Measurements from ENCODE around the gene ANKRD18A. TPM values are rescaled to one million over a fixed set of nuclear protein-coding genes. Genes with fewer than 3 reads are reported as not detected.
A peak's percentile ranks its signal among the peaks of the same experiment; 100 is the strongest.
"Not testable (repeated sequence)": the region's sequence is repeated elsewhere in the genome, so short reads cannot be mapped to it uniquely, and the experiment has no call there.

The ANKRD18A gene
- total and polyA plus RNA-seq, 4 donors: 3.5 to 10.0 (median 5.8) TPM

- Histone ChIP-seq H3K27ac (ENCODE audit: low read depth, low read length) (no peak overlapping the region), H3K36me3 (ENCODE audit: control insufficient read depth, insufficient read depth, low read length) (no peaks in the 10 kb centered on the region), H3K4me3 (ENCODE audit: low read depth, low read length) (no peak overlapping the region), H3K9me3 (ENCODE audit: control insufficient read depth, insufficient read depth, low read length) (no peaks in the 10 kb centered on the region), H3K27me3 (ENCODE audit: control insufficient read depth, insufficient read depth, low read length) (no peaks in the 10 kb centered on the region), H3K4me1 (ENCODE audit: control insufficient read depth, insufficient read depth, low read length) (no peaks in the 10 kb centered on the region)
- DNase-seq (ENCODE audit: low read depth in 4 of 6, low spot score in 6 of 6): no peak
- WGBS (ENCODE audit: insufficient coverage): 60% methylated on average over 1 of the region's 3 CpGs
Measured at GRCh38 chr9:38634315-38634714, 13.9 kb upstream of the ANKRD18A start.

- Histone ChIP-seq H3K4me1 (ENCODE audit: control insufficient read depth, insufficient read depth, low read length) (no peaks in the 10 kb centered on the region), H3K36me3 (ENCODE audit: control insufficient read depth, insufficient read depth, low read length) (no peaks in the 10 kb centered on the region)
- WGBS (ENCODE audit: insufficient coverage): 92% methylated on average over 4 of the region's 4 CpGs
Measured at GRCh38 chr9:38629511-38629910, 9.1 kb upstream of the ANKRD18A start.

GRCh38 chr9:38626006-38626405 lies 5.6 kb upstream of the ANKRD18A start:
- peaks cover 15% of the 10 kb centered on the region for H3K4me1 ChIP-seq (ENCODE audit: control insufficient read depth, insufficient read depth, low read length)
- no peak overlapping the region for H3K27ac ChIP-seq (ENCODE audit: low read depth, low read length)
- no peaks in the 10 kb centered on the region for H3K9me3 ChIP-seq (ENCODE audit: control insufficient read depth, insufficient read depth, low read length)
- no CpG with 5 or more reads among the region's 2 CpGs for WGBS (ENCODE audit: insufficient coverage)
- no peak overlapping the region for H3K4me3 ChIP-seq (ENCODE audit: low read depth, low read length)
- no peaks in the 10 kb centered on the region for H3K36me3 ChIP-seq (ENCODE audit: control insufficient read depth, insufficient read depth, low read length)
- H3K27me3 ChIP-seq (ENCODE audit: control insufficient read depth, insufficient read depth, low read length): peaks cover 15% of the 10 kb centered on the region
- no peak for DNase-seq (ENCODE audit: low read depth in 4 of 6, low spot score in 6 of 6)

More at GRCh38 chr9:38629511-38629910, 9.1 kb upstream of the ANKRD18A start:
- Histone ChIP-seq H3K9me3 (ENCODE audit: control insufficient read depth, insufficient read depth, low read length) (no peaks in the 10 kb centered on the region), H3K27me3 (ENCODE audit: control insufficient read depth, insufficient read depth, low read length) (no peaks in the 10 kb centered on the region), H3K4me3 (ENCODE audit: low read depth, low read length) (no peak overlapping the region), H3K27ac (ENCODE audit: low read depth, low read length) (no peak overlapping the region)
- DNase-seq (ENCODE audit: low read depth in 4 of 6, low spot score in 6 of 6): no peak

GRCh38 chr9:38622951-38623350 lies 2.6 kb upstream of the ANKRD18A start:
- no peaks in the 10 kb centered on the region for H3K9me3 ChIP-seq (ENCODE audit: control insufficient read depth, insufficient read depth, low read length)
- DNase-seq (ENCODE audit: low read depth in 4 of 6, low spot score in 6 of 6): no peak
- H3K27me3 ChIP-seq (ENCODE audit: control insufficient read depth, insufficient read depth, low read length): peaks cover 31% of the 10 kb centered on the region
- peaks cover 29% of the 10 kb centered on the region for H3K4me1 ChIP-seq (ENCODE audit: control insufficient read depth, insufficient read depth, low read length)
- no peak overlapping the region for H3K4me3 ChIP-seq (ENCODE audit: low read depth, low read length)
- no peaks in the 10 kb centered on the region for H3K36me3 ChIP-seq (ENCODE audit: control insufficient read depth, insufficient read depth, low read length)
- WGBS (ENCODE audit: insufficient coverage): no CpG with 5 or more reads among the region's 2 CpGs
- H3K27ac ChIP-seq (ENCODE audit: low read depth, low read length): no peak overlapping the region

- Histone ChIP-seq H3K9me3 (ENCODE audit: control insufficient read depth, insufficient read depth, low read length) (no peaks in the 10 kb centered on the region), H3K27me3 (ENCODE audit: control insufficient read depth, insufficient read depth, low read length) (peaks cover 31% of the 10 kb centered on the region), H3K36me3 (ENCODE audit: control insufficient read depth, insufficient read depth, low read length) (no peaks in the 10 kb centered on the region), H3K4me1 (ENCODE audit: control insufficient read depth, insufficient read depth, low read length) (peaks cover 29% of the 10 kb centered on the region), H3K4me3 (ENCODE audit: low read depth, low read length) (peak overlapping the region; percentile 48), H3K27ac (ENCODE audit: low read depth, low read length) (no peak overlapping the region)
- DNase-seq (ENCODE audit: low read depth in 4 of 6, low spot score in 6 of 6): peak in 1 of 6 donors; percentile 56
- 0% methylated on average over 13 of the region's 30 CpGs for WGBS (ENCODE audit: insufficient coverage)
Measured at GRCh38 chr9:38622288-38622674, 1.9 kb upstream of the ANKRD18A start.

GRCh38 chr9:38621434-38622287 lies 1.3 kb upstream of the ANKRD18A start:
- under 1% methylated on average over 67 of the region's 67 CpGs for WGBS (ENCODE audit: insufficient coverage)
- H3K27me3 ChIP-seq (ENCODE audit: control insufficient read depth, insufficient read depth, low read length): peaks cover 31% of the 10 kb centered on the region
- H3K9me3 ChIP-seq (ENCODE audit: control insufficient read depth, insufficient read depth, low read length): no peaks in the 10 kb centered on the region
- no peaks in the 10 kb centered on the region for H3K36me3 ChIP-seq (ENCODE audit: control insufficient read depth, insufficient read depth, low read length)
- H3K4me1 ChIP-seq (ENCODE audit: control insufficient read depth, insufficient read depth, low read length): peaks cover 29% of the 10 kb centered on the region
- DNase-seq (ENCODE audit: low read depth in 4 of 6, low spot score in 6 of 6): peak in 2 of 6 donors; percentile 53 to 61
- no peak overlapping the region for H3K27ac ChIP-seq (ENCODE audit: low read depth, low read length)
- peak overlapping the region; percentile 54 for H3K4me3 ChIP-seq (ENCODE audit: low read depth, low read length)

GRCh38 chr9:38619556-38620447 lies 594 bp downstream of the ANKRD18A start:
- H3K9me3 ChIP-seq (ENCODE audit: control insufficient read depth, insufficient read depth, low read length): no peaks in the 10 kb centered on the region
- peaks cover 29% of the 10 kb centered on the region for H3K4me1 ChIP-seq (ENCODE audit: control insufficient read depth, insufficient read depth, low read length)
- peaks cover 31% of the 10 kb centered on the region for H3K27me3 ChIP-seq (ENCODE audit: control insufficient read depth, insufficient read depth, low read length)
- no peak overlapping the region for H3K27ac ChIP-seq (ENCODE audit: low read depth, low read length)
- H3K4me3 ChIP-seq (ENCODE audit: low read depth, low read length): peak overlapping the region; percentile 54
- H3K36me3 ChIP-seq (ENCODE audit: control insufficient read depth, insufficient read depth, low read length): no peaks in the 10 kb centered on the region
- peak in 2 of 6 donors; percentile 27 to 32 for DNase-seq (ENCODE audit: low read depth in 4 of 6, low spot score in 6 of 6)
- WGBS (ENCODE audit: insufficient coverage): 2% methylated on average over 50 of the region's 58 CpGs

- not testable (repeated sequence) for H3K27me3 ChIP-seq (ENCODE audit: control insufficient read depth, insufficient read depth, low read length); DNase-seq (ENCODE audit: low read depth in 4 of 6, low spot score in 6 of 6); H3K27ac ChIP-seq (ENCODE audit: low read depth, low read length); H3K4me3 ChIP-seq (ENCODE audit: low read depth, low read length); H3K4me1 ChIP-seq (ENCODE audit: control insufficient read depth, insufficient read depth, low read length); H3K9me3 ChIP-seq (ENCODE audit: control insufficient read depth, insufficient read depth, low read length); H3K36me3 ChIP-seq (ENCODE audit: control insufficient read depth, insufficient read depth, low read length)
- WGBS (ENCODE audit: insufficient coverage): no CpG with 5 or more reads among the region's 2 CpGs
Measured at GRCh38 chr9:38598029-38598745, 22.2 kb downstream of the ANKRD18A start.

- not testable (repeated sequence) for H3K4me1 ChIP-seq (ENCODE audit: control insufficient read depth, insufficient read depth, low read length); H3K27me3 ChIP-seq (ENCODE audit: control insufficient read depth, insufficient read depth, low read length); DNase-seq (ENCODE audit: low read depth in 4 of 6, low spot score in 6 of 6); H3K4me3 ChIP-seq (ENCODE audit: low read depth, low read length); H3K36me3 ChIP-seq (ENCODE audit: control insufficient read depth, insufficient read depth, low read length); H3K9me3 ChIP-seq (ENCODE audit: control insufficient read depth, insufficient read depth, low read length); H3K27ac ChIP-seq (ENCODE audit: low read depth, low read length)
- no CpG with 5 or more reads among the region's 3 CpGs for WGBS (ENCODE audit: insufficient coverage)
Measured at GRCh38 chr9:38595117-38595516, 25.3 kb downstream of the ANKRD18A start.

Data from spinal cord (tissue), 10 donors.